ENCODE results near the gene GLRX5. TPM values are rescaled to one million over a fixed set of nuclear protein-coding genes. Genes with fewer than 3 reads are reported as not detected.

The GLRX5 gene
- total RNA-seq, 2 experiments from 2014 or later, result 34.2 to 34.6 TPM

- H3K4me3 Mint-ChIP-seq, result no peak overlapping the region
- CTCF ChIA-PET, result interaction anchor here (0.6 to 1.2 kb wide), 3 partner anchors 11 to 22 kb away, joined by 3 read pairs; no protein-coding TSS in a partner anchor
- peaks cover 43% of the 10 kb centered on the region for H3K4me1 Mint-ChIP-seq (ENCODE audit: low read depth)
- intact Hi-C loops (cut with micrococcal nuclease), result no loop called here
- no peak for DNase-seq
- H3K9me3 Mint-ChIP-seq, result no peaks in the 10 kb centered on the region
- no peaks in the 10 kb centered on the region for H3K27me3 Mint-ChIP-seq (ENCODE audit: low read depth)
- H3K36me3 Mint-ChIP-seq (ENCODE audit: low read depth), result peaks cover 5% of the 10 kb centered on the region
- H3K27ac Mint-ChIP-seq, result no peak overlapping the region
These were observed 5.5 kb downstream of the GLRX5 start for GRCh38 chr14:95540236-95540855.

- no peak for DNase-seq
- no peaks in the 10 kb centered on the region for H3K9me3 Mint-ChIP-seq
- intact Hi-C loops (cut with micrococcal nuclease), result no loop called here
- no peak overlapping the region for H3K4me3 Mint-ChIP-seq
- peaks cover 4% of the 10 kb centered on the region for H3K36me3 Mint-ChIP-seq (ENCODE audit: low read depth)
- CTCF ChIA-PET, result interaction anchor here (0.9 to 1.5 kb wide), 4 partner anchors 8 to 16 kb away, joined by 3 to 5 read pairs (median 3); no protein-coding TSS in a partner anchor
- peaks cover 41% of the 10 kb centered on the region for H3K4me1 Mint-ChIP-seq (ENCODE audit: low read depth)
- H3K27ac Mint-ChIP-seq, result no peak overlapping the region
- H3K27me3 Mint-ChIP-seq (ENCODE audit: low read depth), result no peaks in the 10 kb centered on the region
These were observed 6.5 kb downstream of the GLRX5 start for GRCh38 chr14:95541346-95541745.

- no peaks in the 10 kb centered on the region for H3K9me3 Mint-ChIP-seq
- no peak overlapping the region for H3K4me3 Mint-ChIP-seq
- H3K36me3 Mint-ChIP-seq (ENCODE audit: low read depth), result peaks cover 4% of the 10 kb centered on the region
- H3K27ac Mint-ChIP-seq, result no peak overlapping the region
- CTCF ChIA-PET, result interaction anchor here (0.9 to 1.5 kb wide), 4 partner anchors 8 to 98 kb away, joined by 3 to 5 read pairs (median 3); no protein-coding TSS in a partner anchor
- H3K27me3 Mint-ChIP-seq (ENCODE audit: low read depth), result no peaks in the 10 kb centered on the region
- intact Hi-C loops (cut with micrococcal nuclease), result no loop called here
- no peak for DNase-seq
- H3K4me1 Mint-ChIP-seq (ENCODE audit: low read depth), result peaks cover 33% of the 10 kb centered on the region
These were observed 7.4 kb downstream of the GLRX5 start for GRCh38 chr14:95541932-95542930.

GRCh38 chr14:95543021-95543420, 8.2 kb downstream of the GLRX5 start:
- CTCF ChIA-PET, result interaction anchor here (1.2 kb wide), 1 partner anchor 99 kb away, joined by 3 read pairs; no protein-coding TSS in a partner anchor
- no peak overlapping the region for H3K4me3 Mint-ChIP-seq
- no peak overlapping the region for H3K27ac Mint-ChIP-seq
- peaks cover 28% of the 10 kb centered on the region for H3K4me1 Mint-ChIP-seq (ENCODE audit: low read depth)
- H3K9me3 Mint-ChIP-seq, result no peaks in the 10 kb centered on the region
- DNase-seq, result no peak
- H3K36me3 Mint-ChIP-seq (ENCODE audit: low read depth), result peaks cover 4% of the 10 kb centered on the region
- no peaks in the 10 kb centered on the region for H3K27me3 Mint-ChIP-seq (ENCODE audit: low read depth)
- intact Hi-C loops (cut with micrococcal nuclease), result no loop called here

GRCh38 chr14:95544588-95544987, 9.7 kb downstream of the GLRX5 start:
- H3K9me3 Mint-ChIP-seq, result no peaks in the 10 kb centered on the region
- CTCF ChIA-PET, result interaction anchor here (0.6 kb wide), 1 partner anchor 590 kb away, joined by 3 read pairs; no protein-coding TSS in a partner anchor
- H3K4me3 Mint-ChIP-seq, result no peak overlapping the region
- H3K27me3 Mint-ChIP-seq (ENCODE audit: low read depth), result no peaks in the 10 kb centered on the region
- intact Hi-C loops (cut with micrococcal nuclease), result no loop called here
- H3K4me1 Mint-ChIP-seq (ENCODE audit: low read depth), result peaks cover 19% of the 10 kb centered on the region
- peaks cover 7% of the 10 kb centered on the region for H3K36me3 Mint-ChIP-seq (ENCODE audit: low read depth)
- DNase-seq, result no peak
- H3K27ac Mint-ChIP-seq, result no peak overlapping the region

GRCh38 chr14:95545515-95546168, 10.8 kb downstream of the GLRX5 start:
- intact Hi-C loops (cut with micrococcal nuclease), result no loop called here
- Mint-ChIP-seq H3K36me3 (ENCODE audit: low read depth) (peaks cover 8% of the 10 kb centered on the region), H3K4me1 (ENCODE audit: low read depth) (peaks cover 17% of the 10 kb centered on the region), H3K27me3 (ENCODE audit: low read depth) (no peaks in the 10 kb centered on the region), H3K9me3 (no peaks in the 10 kb centered on the region), H3K27ac (no peak overlapping the region), H3K4me3 (no peak overlapping the region)
- CTCF ChIA-PET, result interaction anchor here (1.3 kb wide), 1 partner anchor 27 kb away, joined by 5 read pairs; no protein-coding TSS in a partner anchor
- DNase-seq, result no peak

- intact Hi-C loops (cut with micrococcal nuclease), result no loop called here
- no peak overlapping the region for H3K4me3 Mint-ChIP-seq
- peaks cover 10% of the 10 kb centered on the region for H3K4me1 Mint-ChIP-seq (ENCODE audit: low read depth)
- H3K27me3 Mint-ChIP-seq (ENCODE audit: low read depth), result no peaks in the 10 kb centered on the region
- CTCF ChIA-PET, result interaction anchor here (0.9 to 1.5 kb wide), 4 partner anchors 13 to 120 kb away, joined by 3 to 4 read pairs (median 4); no protein-coding TSS in a partner anchor
- no peak overlapping the region for H3K27ac Mint-ChIP-seq
- DNase-seq, result no peak
- H3K9me3 Mint-ChIP-seq, result peaks cover 2% of the 10 kb centered on the region
- H3K36me3 Mint-ChIP-seq (ENCODE audit: low read depth), result peaks cover 10% of the 10 kb centered on the region
These were observed 12.4 kb downstream of the GLRX5 start for GRCh38 chr14:95547272-95547625.

GRCh38 chr14:95547626-95548327, 12.9 kb downstream of the GLRX5 start:
- DNase-seq, result no peak

GRCh38 chr14:95548328-95548929, 13.6 kb downstream of the GLRX5 start:
- Mint-ChIP-seq H3K27ac (no peak overlapping the region), H3K36me3 (ENCODE audit: low read depth) (peaks cover 10% of the 10 kb centered on the region), H3K9me3 (peaks cover 2% of the 10 kb centered on the region), H3K27me3 (ENCODE audit: low read depth) (no peaks in the 10 kb centered on the region), H3K4me3 (no peak overlapping the region), H3K4me1 (ENCODE audit: low read depth) (peaks cover 10% of the 10 kb centered on the region)
- no peak for DNase-seq
- intact Hi-C loops (cut with micrococcal nuclease), result no loop called here
- CTCF ChIA-PET, result interaction anchor here (0.6 to 1.5 kb wide), 2 partner anchors 13 to 170 kb away, joined by 3 to 4 read pairs; no protein-coding TSS in a partner anchor

More at GRCh38 chr14:95547626-95548327, 12.9 kb downstream of the GLRX5 start:
- intact Hi-C loops (cut with micrococcal nuclease), result no loop called here
- Mint-ChIP-seq H3K27me3 (ENCODE audit: low read depth) (no peaks in the 10 kb centered on the region), H3K4me3 (no peak overlapping the region), H3K4me1 (ENCODE audit: low read depth) (peaks cover 10% of the 10 kb centered on the region), H3K36me3 (ENCODE audit: low read depth) (peaks cover 10% of the 10 kb centered on the region), H3K9me3 (peaks cover 2% of the 10 kb centered on the region), H3K27ac (no peak overlapping the region)
- CTCF ChIA-PET, result interaction anchor here (0.6 to 1.5 kb wide), 2 partner anchors 14 to 169 kb away, joined by 3 to 4 read pairs; no protein-coding TSS in a partner anchor

GRCh38 chr14:95549656-95550585, 15.1 kb downstream of the GLRX5 start:
- intact Hi-C loops (cut with micrococcal nuclease), result no loop called here
- no peak overlapping the region for H3K4me3 Mint-ChIP-seq
- H3K4me1 Mint-ChIP-seq (ENCODE audit: low read depth), result peaks cover 10% of the 10 kb centered on the region
- CTCF ChIA-PET, result interaction anchor here (0.9 to 1.5 kb wide), 2 partner anchors 8 to 108 kb away, joined by 3 to 5 read pairs; no protein-coding TSS in a partner anchor
- DNase-seq, result no peak
- H3K27me3 Mint-ChIP-seq (ENCODE audit: low read depth), result no peaks in the 10 kb centered on the region
- H3K36me3 Mint-ChIP-seq (ENCODE audit: low read depth), result peaks cover 9% of the 10 kb centered on the region
- no peak overlapping the region for H3K27ac Mint-ChIP-seq
- peaks cover 2% of the 10 kb centered on the region for H3K9me3 Mint-ChIP-seq
